Measurements from ENCODE around the gene MAN2A1.
"Not testable (repeated sequence)": the region's sequence is repeated elsewhere in the genome, so short reads cannot be mapped to it uniquely, and the experiment has no call there.

Gene MAN2A1

GRCh38 chr5:109825450-109825849, 135.7 kb downstream of the MAN2A1 start:
- no peak for DNase-seq (ENCODE audit: low spot score)
- no peak for TF ChIP-seq CTCF (IDR thresholded peaks at IDR 0.05; ENCODE audit: extremely low read depth, insufficient read depth, missing control alignments)
- in situ Hi-C loops (cut with MboI; ENCODE audit: low pct_unique_long_range_greater_than_20kb, low sequenced_read_pairs, unreplicated experiment), result no loop called here

- no peak for DNase-seq (ENCODE audit: low spot score)
- TF ChIP-seq CTCF (IDR thresholded peaks at IDR 0.05; ENCODE audit: extremely low read depth, insufficient read depth, missing control alignments), result no peak
- in situ Hi-C loops (cut with MboI; ENCODE audit: low pct_unique_long_range_greater_than_20kb, low sequenced_read_pairs, unreplicated experiment), result no loop called here
Measured at GRCh38 chr5:109826426-109826825, 136.7 kb downstream of the MAN2A1 start.

- in situ Hi-C loops (cut with MboI; ENCODE audit: low pct_unique_long_range_greater_than_20kb, low sequenced_read_pairs, unreplicated experiment), result no loop called here
- DNase-seq (ENCODE audit: low spot score), result no peak
- TF ChIP-seq CTCF (IDR thresholded peaks at IDR 0.05; ENCODE audit: extremely low read depth, insufficient read depth, missing control alignments), result no peak
Measured at GRCh38 chr5:109829331-109829730, 139.6 kb downstream of the MAN2A1 start.

GRCh38 chr5:109830955-109831502, 141.3 kb downstream of the MAN2A1 start:
- in situ Hi-C loops (cut with MboI; ENCODE audit: low pct_unique_long_range_greater_than_20kb, low sequenced_read_pairs, unreplicated experiment), result no loop called here
- no peak for TF ChIP-seq CTCF (IDR thresholded peaks at IDR 0.05; ENCODE audit: extremely low read depth, insufficient read depth, missing control alignments)
- DNase-seq (ENCODE audit: low spot score), result no peak

GRCh38 chr5:109832207-109833188, 142.8 kb downstream of the MAN2A1 start:
- DNase-seq (ENCODE audit: low spot score); in situ Hi-C loops (cut with MboI; ENCODE audit: low pct_unique_long_range_greater_than_20kb, low sequenced_read_pairs, unreplicated experiment): not testable (repeated sequence)

- TF ChIP-seq CTCF (IDR thresholded peaks at IDR 0.05; ENCODE audit: extremely low read depth, insufficient read depth, missing control alignments), result no peak
- in situ Hi-C loops (cut with MboI; ENCODE audit: low pct_unique_long_range_greater_than_20kb, low sequenced_read_pairs, unreplicated experiment), result no loop called here
Measured at GRCh38 chr5:109833946-109834345, 144.2 kb downstream of the MAN2A1 start.

GRCh38 chr5:109836280-109836679, 146.6 kb downstream of the MAN2A1 start:
- no peak for DNase-seq (ENCODE audit: low spot score)
- in situ Hi-C loops (cut with MboI; ENCODE audit: low pct_unique_long_range_greater_than_20kb, low sequenced_read_pairs, unreplicated experiment), result no loop called here

More at GRCh38 chr5:109833946-109834345, 144.2 kb downstream of the MAN2A1 start:
- no peak for DNase-seq (ENCODE audit: low spot score)

More at GRCh38 chr5:109836280-109836679, 146.6 kb downstream of the MAN2A1 start:
- TF ChIP-seq CTCF (IDR thresholded peaks at IDR 0.05; ENCODE audit: extremely low read depth, insufficient read depth, missing control alignments), result no peak
